WTC11 (cell line): ENCODE data around the gene HOMEZ. TPM values are rescaled to one million over a fixed set of nuclear protein-coding genes. Genes with fewer than 3 reads are reported as not detected.
A peak's percentile ranks its signal among the peaks of the same experiment; 100 is the strongest.

Source experiments
- AR ChIP-seq: fragments of 250-450 bp; sonication (Bioruptor Pico); IDR thresholded peaks from 2 replicates; pipeline ENCODE4 v1.9.0; 2021; ENCODE audit warnings: mild to moderate bottlenecking
- ATF2 ChIP-seq: sonication (generic); formaldehyde crosslinking; IDR thresholded peaks from 2 replicates; pipeline ENCODE4 v1.8.1; 2022; ENCODE audit warnings: low read depth, missing genetic modification reagents, borderline replicate concordance
- CDX4 ChIP-seq: fragments of 250-450 bp; sonication (Bioruptor Pico); IDR thresholded peaks from 2 replicates; pipeline ENCODE4 v1.9.0; 2021; ENCODE audit warnings: moderate library complexity, mild to moderate bottlenecking, inconsistent platforms, borderline replicate concordance
- E2F5 ChIP-seq: sonication (generic); formaldehyde crosslinking; IDR thresholded peaks from 2 replicates; pipeline ENCODE4 v1.8.1; 2022; ENCODE audit warnings: mild to moderate bottlenecking, moderate library complexity, missing genetic modification reagents
- EMX1 ChIP-seq: fragments of 250-450 bp; sonication (Bioruptor Pico); IDR thresholded peaks from 2 replicates; pipeline ENCODE4 v1.8.0; 2021; ENCODE audit warnings: mild to moderate bottlenecking
- IRF2 ChIP-seq: sonication (generic); formaldehyde crosslinking; IDR thresholded peaks from 2 replicates; pipeline ENCODE4 v1.8.0; 2022; ENCODE audit warnings: low read depth, missing genetic modification reagents, borderline replicate concordance
- JAZF1 ChIP-seq: fragments of 250-450 bp; sonication (Bioruptor Pico); IDR thresholded peaks from 2 replicates; pipeline ENCODE4 v1.9.0; 2021; ENCODE audit warnings: moderate library complexity, mild to moderate bottlenecking, inconsistent platforms
- MAX ChIP-seq: sonication (generic); formaldehyde crosslinking; IDR thresholded peaks from 2 replicates; pipeline ENCODE4 v1.8.0; 2022; ENCODE audit warnings: mild to moderate bottlenecking, missing genetic modification reagents
- NFE2L1 ChIP-seq: sonication (generic); formaldehyde crosslinking; IDR thresholded peaks from 2 replicates; pipeline ENCODE4 v1.8.1; 2023; ENCODE audit warnings: missing genetic modification reagents
- NFYB ChIP-seq: sonication (generic); formaldehyde crosslinking; conservative IDR thresholded peaks from 2 replicates; pipeline ENCODE4 v1.8.0; 2022; ENCODE audit warnings: low read depth, missing genetic modification reagents
- OVOL2 ChIP-seq: fragments of 250-450 bp; sonication (Bioruptor Pico); IDR thresholded peaks from 2 replicates; pipeline ENCODE4 v1.9.0; 2021; ENCODE audit warnings: mild to moderate bottlenecking, borderline replicate concordance
- PREB ChIP-seq: sonication (generic); formaldehyde crosslinking; IDR thresholded peaks from 2 replicates; pipeline ENCODE4 v1.8.1; 2022; ENCODE audit warnings: mild to moderate bottlenecking, missing genetic modification reagents, moderate library complexity, borderline replicate concordance
- PRRX2 ChIP-seq: fragments of 250-450 bp; sonication (Bioruptor Pico); IDR thresholded peaks from 2 replicates; pipeline ENCODE4 v1.8.0; 2021; ENCODE audit warnings: mild to moderate bottlenecking
- TCF7 ChIP-seq: sonication (generic); formaldehyde crosslinking; IDR thresholded peaks from 2 replicates; pipeline ENCODE4 v1.8.0; 2022; ENCODE audit warnings: mild to moderate bottlenecking, low read depth, missing genetic modification reagents, moderate library complexity
- ZBTB43 ChIP-seq: sonication (generic); formaldehyde crosslinking; IDR thresholded peaks from 2 replicates; pipeline ENCODE4 v1.8.1; 2023; ENCODE audit warnings: mild to moderate bottlenecking, missing genetic modification reagents
- ZMAT4 ChIP-seq: fragments of 250-450 bp; sonication (Bioruptor Pico); IDR thresholded peaks from 2 replicates; pipeline ENCODE4 v1.9.0; 2021; ENCODE audit warnings: mild to moderate bottlenecking
- ZNF121 ChIP-seq: sonication (generic); formaldehyde crosslinking; IDR thresholded peaks from 2 replicates; pipeline ENCODE4 v1.8.0; 2023; ENCODE audit warnings: missing genetic modification reagents
- ZNF138 ChIP-seq: sonication (generic); formaldehyde crosslinking; conservative IDR thresholded peaks from 2 replicates; pipeline ENCODE4 v1.8.1; 2022; ENCODE audit warnings: mild to moderate bottlenecking, moderate library complexity, missing genetic modification reagents
- ZNF281 ChIP-seq: sonication (generic); formaldehyde crosslinking; IDR thresholded peaks from 2 replicates; pipeline ENCODE4 v1.8.0; 2023; ENCODE audit warnings: mild to moderate bottlenecking, missing genetic modification reagents
- ZNF317 ChIP-seq: sonication (generic); formaldehyde crosslinking; IDR thresholded peaks from 2 replicates; pipeline ENCODE4 v1.8.1; 2023; ENCODE audit warnings: low read depth, mild to moderate bottlenecking, moderate library complexity, missing genetic modification reagents, borderline replicate concordance
- ZNF396 ChIP-seq: fragments of 250-450 bp; sonication (Bioruptor Pico); IDR thresholded peaks from 2 replicates; pipeline ENCODE4 v1.8.0; 2021; ENCODE audit warnings: mild to moderate bottlenecking, moderate library complexity, borderline replicate concordance
- ZNF423 ChIP-seq: fragments of 250-450 bp; sonication (Bioruptor Pico); IDR thresholded peaks from 2 replicates; pipeline ENCODE4 v2.1.2; 2022; ENCODE audit warnings: mild to moderate bottlenecking, moderate library complexity
- ZNF425 ChIP-seq: fragments of 250-450 bp; sonication (Bioruptor Pico); conservative IDR thresholded peaks from 2 replicates; pipeline ENCODE4 v1.9.0; 2021; ENCODE audit warnings: mild to moderate bottlenecking
- total RNA-seq: library from RNA; stranded (reverse); gene quantifications from 3 replicates; pipeline ENCODE4 v1.2.3, GENCODE V29; 2021

HOMEZ gene
- total RNA-seq, 1 experiment from 2014 or later, result 10.7 TPM

- TF ChIP-seq E2F5 (CRISPR knock-in tag) (0 out of 2 replicates have a peak, but pooled peaks have one; percentile 41), MAX (peak; percentile 64), ZBTB43 (CRISPR knock-in tag) (no peak), ZNF138 (no peak), ZNF423 (CRISPR knock-in tag) (no peak), NFYB (peak; percentile 98), ZNF281 (CRISPR knock-in tag) (no peak), ZNF425 (CRISPR knock-in tag) (no peak), PRRX2 (CRISPR knock-in tag) (no peak), TCF7 (CRISPR knock-in tag) (no peak), CDX4 (CRISPR knock-in tag) (no peak), IRF2 (no peak), AR (CRISPR knock-in tag) (no peak), ZNF317 (CRISPR knock-in tag) (no peak), NFE2L1 (no peak; the same call in 1 of the 2 replicates), PREB (no peak; the same call in 1 of the 2 replicates), JAZF1 (no peak), ZNF121 (CRISPR knock-in tag) (0 out of 2 replicates have a peak, but pooled peaks have one; percentile 10), ZNF396 (CRISPR knock-in tag) (no peak), ZMAT4 (CRISPR knock-in tag) (no peak), OVOL2 (CRISPR knock-in tag) (no peak), EMX1 (no peak), ATF2 (no peak)
These were observed at the start of gene HOMEZ (continued) for GRCh38 chr14:23286020-23286901.
